WTC11 (cell line): ENCODE data around the gene KDM1A. TPM values are rescaled to one million over a fixed set of nuclear protein-coding genes. Genes with fewer than 3 reads are reported as not detected.

Source experiments
- ATAC-seq: fragments of 200-7000 bp; cut with Tn5 transposase; 2 replicates; pipeline ENCODE4 v1.10.0; 2021; ENCODE audit warnings: mild to moderate bottlenecking, moderate library complexity
- CTCF ChIA-PET: fragments of 300-600 bp; sonication (Branson Sonifier 250); formaldehyde crosslinking; loops from one replicate; lab custom pipeline; 2021; ENCODE audit warnings: antibody characterized with exemption; lab: Charles Lee
- POLR2A ChIA-PET: fragments of 350-600 bp; sonication (Branson Sonifier 250); formaldehyde crosslinking; loops from one replicate; lab custom pipeline; 2021; ENCODE audit warnings: antibody characterized with exemption; lab: Charles Lee
- DNase-seq: peaks from one replicate; pipeline ENCODE4 v3.0.0; 2021; ENCODE audit warnings: low spot score
- H3K27ac Mint-ChIP-seq: 2 replicates; pipeline ENCODE4 v1.8.0; 2021; ENCODE audit warnings: mixed read lengths
- H3K27me3 Mint-ChIP-seq: 2 replicates; pipeline ENCODE4 v1.8.0; 2021; ENCODE audit warnings: low read depth, mild to moderate bottlenecking, moderate library complexity, mixed read lengths
- H3K36me3 Mint-ChIP-seq: 2 replicates; pipeline ENCODE4 v1.8.0; 2021; ENCODE audit warnings: mixed read lengths
- H3K4me1 Mint-ChIP-seq: 2 replicates; pipeline ENCODE4 v1.8.0; 2022; ENCODE audit warnings: mixed read lengths
- H3K4me3 Mint-ChIP-seq: 2 replicates; pipeline ENCODE4 v1.8.0; 2021; ENCODE audit warnings: mild to moderate bottlenecking, moderate library complexity, mixed read lengths
- H3K9me3 Mint-ChIP-seq: 2 replicates; pipeline ENCODE4 v1.8.0; 2021; ENCODE audit warnings: mixed read lengths
- ARID4B ChIP-seq: sonication (generic); formaldehyde crosslinking; IDR thresholded peaks from 2 replicates; pipeline ENCODE4 v1.8.0; 2023; ENCODE audit warnings: missing genetic modification reagents, mild to moderate bottlenecking, borderline replicate concordance
- ATF2 ChIP-seq: sonication (generic); formaldehyde crosslinking; IDR thresholded peaks from 2 replicates; pipeline ENCODE4 v1.8.1; 2022; ENCODE audit warnings: low read depth, missing genetic modification reagents, borderline replicate concordance
- CBFB ChIP-seq: sonication (generic); formaldehyde crosslinking; IDR thresholded peaks from 2 replicates; pipeline ENCODE4 v1.8.1; 2022; ENCODE audit warnings: mild to moderate bottlenecking, low read depth, missing genetic modification reagents
- E2F4 ChIP-seq: sonication (generic); formaldehyde crosslinking; IDR thresholded peaks from 2 replicates; pipeline ENCODE4 v1.8.1; 2022; ENCODE audit warnings: low read depth, mild to moderate bottlenecking, moderate library complexity, missing genetic modification reagents, borderline replicate concordance
- E2F5 ChIP-seq: sonication (generic); formaldehyde crosslinking; IDR thresholded peaks from 2 replicates; pipeline ENCODE4 v1.8.1; 2022; ENCODE audit warnings: mild to moderate bottlenecking, moderate library complexity, missing genetic modification reagents
- EMX1 ChIP-seq: fragments of 250-450 bp; sonication (Bioruptor Pico); IDR thresholded peaks from 2 replicates; pipeline ENCODE4 v1.8.0; 2021; ENCODE audit warnings: mild to moderate bottlenecking
- ERG ChIP-seq: fragments of 250-450 bp; sonication (Bioruptor Pico); IDR thresholded peaks from 2 replicates; pipeline ENCODE4 v1.8.0; 2021; ENCODE audit warnings: mild to moderate bottlenecking
- FOXJ3 ChIP-seq: sonication (generic); formaldehyde crosslinking; IDR thresholded peaks from 2 replicates; pipeline ENCODE4 v1.9.0; 2021; ENCODE audit warnings: missing genetic modification reagents, mild to moderate bottlenecking, borderline replicate concordance
- HMGA2 ChIP-seq: fragments of 250-450 bp; sonication (Bioruptor Pico); IDR thresholded peaks from 2 replicates; pipeline ENCODE4 v1.4.0; 2021; ENCODE audit warnings: mild to moderate bottlenecking, moderate library complexity
- JAZF1 ChIP-seq: fragments of 250-450 bp; sonication (Bioruptor Pico); IDR thresholded peaks from 2 replicates; pipeline ENCODE4 v1.9.0; 2021; ENCODE audit warnings: moderate library complexity, mild to moderate bottlenecking, inconsistent platforms
- NFE2L1 ChIP-seq: sonication (generic); formaldehyde crosslinking; IDR thresholded peaks from 2 replicates; pipeline ENCODE4 v1.8.1; 2023; ENCODE audit warnings: missing genetic modification reagents
- NFYB ChIP-seq: sonication (generic); formaldehyde crosslinking; conservative IDR thresholded peaks from 2 replicates; pipeline ENCODE4 v1.8.0; 2022; ENCODE audit warnings: low read depth, missing genetic modification reagents
- PREB ChIP-seq: sonication (generic); formaldehyde crosslinking; IDR thresholded peaks from 2 replicates; pipeline ENCODE4 v1.8.1; 2022; ENCODE audit warnings: mild to moderate bottlenecking, missing genetic modification reagents, moderate library complexity, borderline replicate concordance
- PRRX2 ChIP-seq: fragments of 250-450 bp; sonication (Bioruptor Pico); IDR thresholded peaks from 2 replicates; pipeline ENCODE4 v1.8.0; 2021; ENCODE audit warnings: mild to moderate bottlenecking
- ZNF512 ChIP-seq: sonication (generic); formaldehyde crosslinking; IDR thresholded peaks from 2 replicates; pipeline ENCODE4 v1.8.1; 2022; ENCODE audit warnings: missing genetic modification reagents, borderline replicate concordance
- total RNA-seq: library from RNA; stranded (reverse); gene quantifications from 3 replicates; pipeline ENCODE4 v1.2.3, GENCODE V29; 2021

The KDM1A gene
- total RNA-seq, 1 experiment from 2014 or later: 226 TPM

GRCh38 chr1:23090056-23090455 lies 70.8 kb downstream of the KDM1A start:
- TF ChIP-seq PREB (CRISPR knock-in tag) (no peak), FOXJ3 (CRISPR knock-in tag) (no peak), EMX1 (CRISPR knock-in tag) (no peak), ERG (CRISPR knock-in tag) (no peak), PRRX2 (CRISPR knock-in tag) (no peak), CBFB (CRISPR knock-in tag) (no peak), E2F5 (CRISPR knock-in tag) (no peak), HMGA2 (no peak), JAZF1 (no peak), ATF2 (CRISPR knock-in tag) (no peak), ZNF512 (CRISPR knock-in tag) (no peak), E2F4 (CRISPR knock-in tag) (no peak)
- TF ChIP-seq, all 79 proteins: peak for 0

GRCh38 chr1:23091545-23091944 lies 72.3 kb downstream of the KDM1A start:
- H3K9me3 Mint-ChIP-seq: no peaks in the 10 kb centered on the region
- no peaks in the 10 kb centered on the region for H3K27me3 Mint-ChIP-seq
- no peak for ATAC-seq
- no peaks in the 10 kb centered on the region for H3K4me1 Mint-ChIP-seq
- CTCF ChIA-PET: interaction anchor here (1.0 kb wide), 1 partner anchor 93 kb away, joined by 3 read pairs; no protein-coding TSS in a partner anchor
- H3K36me3 Mint-ChIP-seq: peaks cover 54% of the 10 kb centered on the region
- TF ChIP-seq ARID4B: no peak
- TF ChIP-seq ERG (CRISPR knock-in tag): no peak
- no peak for TF ChIP-seq NFYB (CRISPR knock-in tag)
- no peak for TF ChIP-seq NFE2L1 (CRISPR knock-in tag)
- TF ChIP-seq, all 79 proteins: peak for 0
- POLR2A ChIA-PET: no interaction called here
- Mint-ChIP-seq H3K4me3 (no peak overlapping the region), H3K27ac (no peak overlapping the region)
- DNase-seq: no peak

More at GRCh38 chr1:23090056-23090455, 70.8 kb downstream of the KDM1A start:
- ChIA-PET POLR2A (no interaction called here), CTCF (interaction anchor here (1.1 to 1.2 kb wide), 2 partner anchors 9 to 95 kb away, joined by 4 to 14 read pairs; no protein-coding TSS in a partner anchor)
- H3K4me3 Mint-ChIP-seq: no peak overlapping the region
- no peak overlapping the region for H3K27ac Mint-ChIP-seq
- peaks cover 60% of the 10 kb centered on the region for H3K36me3 Mint-ChIP-seq
- no peaks in the 10 kb centered on the region for H3K27me3 Mint-ChIP-seq
- H3K4me1 Mint-ChIP-seq: no peaks in the 10 kb centered on the region
- DNase-seq (no peak), ATAC-seq (no peak)
- no peaks in the 10 kb centered on the region for H3K9me3 Mint-ChIP-seq
